ENCODE results near the gene ITGB7.

DNA sequence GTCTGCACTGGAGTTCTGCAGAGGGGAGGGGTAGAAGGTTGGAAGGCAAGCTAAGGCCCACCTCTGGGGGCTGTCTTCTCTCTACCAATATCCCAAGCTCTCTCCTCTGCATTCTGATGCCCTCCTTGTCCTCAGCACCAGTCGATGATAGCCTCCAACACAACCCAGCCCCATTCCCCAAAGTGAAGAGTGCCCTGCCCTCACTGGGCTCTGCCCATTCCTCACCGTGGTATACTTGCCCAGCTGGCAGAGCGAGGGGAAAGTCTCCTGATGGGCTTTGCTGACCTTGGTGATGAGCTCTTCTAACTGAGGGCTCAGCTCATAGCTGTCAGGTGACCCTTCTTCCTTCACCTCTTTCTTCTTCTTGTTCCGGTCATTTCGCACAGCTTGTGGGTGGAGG lies 7.2 kb upstream of the ITGB7 start:
- TF ChIP-seq TAF1 (IDR thresholded peaks at IDR 0.05; ENCODE audit: low read depth) (no peak), EP300 (IDR thresholded peaks at IDR 0.05; ENCODE audit: borderline replicate concordance) (no peak), CREB1 (IDR thresholded peaks at IDR 0.05; ENCODE audit: low read depth) (no peak), CEBPB (IDR thresholded peaks at IDR 0.05) (no peak), FOXM1 (IDR thresholded peaks at IDR 0.05; ENCODE audit: borderline replicate concordance, low read depth) (no peak), NFIC (IDR thresholded peaks at IDR 0.05) (no peak)
- TF ChIP-seq, protein P1, sequence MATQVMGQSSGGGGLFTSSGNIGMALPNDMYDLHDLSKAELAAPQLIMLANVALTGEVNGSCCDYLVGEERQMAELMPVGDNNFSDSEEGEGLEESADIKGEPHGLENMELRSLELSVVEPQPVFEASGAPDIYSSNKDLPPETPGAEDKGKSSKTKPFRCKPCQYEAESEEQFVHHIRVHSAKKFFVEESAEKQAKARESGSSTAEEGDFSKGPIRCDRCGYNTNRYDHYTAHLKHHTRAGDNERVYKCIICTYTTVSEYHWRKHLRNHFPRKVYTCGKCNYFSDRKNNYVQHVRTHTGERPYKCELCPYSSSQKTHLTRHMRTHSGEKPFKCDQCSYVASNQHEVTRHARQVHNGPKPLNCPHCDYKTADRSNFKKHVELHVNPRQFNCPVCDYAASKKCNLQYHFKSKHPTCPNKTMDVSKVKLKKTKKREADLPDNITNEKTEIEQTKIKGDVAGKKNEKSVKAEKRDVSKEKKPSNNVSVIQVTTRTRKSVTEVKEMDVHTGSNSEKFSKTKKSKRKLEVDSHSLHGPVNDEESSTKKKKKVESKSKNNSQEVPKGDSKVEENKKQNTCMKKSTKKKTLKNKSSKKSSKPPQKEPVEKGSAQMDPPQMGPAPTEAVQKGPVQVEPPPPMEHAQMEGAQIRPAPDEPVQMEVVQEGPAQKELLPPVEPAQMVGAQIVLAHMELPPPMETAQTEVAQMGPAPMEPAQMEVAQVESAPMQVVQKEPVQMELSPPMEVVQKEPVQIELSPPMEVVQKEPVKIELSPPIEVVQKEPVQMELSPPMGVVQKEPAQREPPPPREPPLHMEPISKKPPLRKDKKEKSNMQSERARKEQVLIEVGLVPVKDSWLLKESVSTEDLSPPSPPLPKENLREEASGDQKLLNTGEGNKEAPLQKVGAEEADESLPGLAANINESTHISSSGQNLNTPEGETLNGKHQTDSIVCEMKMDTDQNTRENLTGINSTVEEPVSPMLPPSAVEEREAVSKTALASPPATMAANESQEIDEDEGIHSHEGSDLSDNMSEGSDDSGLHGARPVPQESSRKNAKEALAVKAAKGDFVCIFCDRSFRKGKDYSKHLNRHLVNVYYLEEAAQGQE (IDR thresholded peaks at IDR 0.05; ENCODE audit: low read depth) = no peak
- TF ChIP-seq, protein P2, sequence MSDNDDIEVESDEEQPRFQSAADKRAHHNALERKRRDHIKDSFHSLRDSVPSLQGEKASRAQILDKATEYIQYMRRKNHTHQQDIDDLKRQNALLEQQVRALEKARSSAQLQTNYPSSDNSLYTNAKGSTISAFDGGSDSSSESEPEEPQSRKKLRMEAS (IDR thresholded peaks at IDR 0.05) = no peak
